HG02759 (cell line): Measurements from ENCODE around the gene LYSMD4.
A peak's percentile ranks its signal among the peaks of the same experiment; 100 is the strongest.

Experiments
- ATAC-seq: cut with Tn5 transposase; IDR thresholded peaks from one replicate; pipeline ENCODE4 v1.9.1; 2021; ENCODE audit warnings: mild to moderate bottlenecking, moderate library complexity; ENCODE audit not compliant: unreplicated experiment

Gene LYSMD4

GRCh38 chr15:99707473-99708270 is 25.6 kb downstream of the LYSMD4 start:
- no peak for ATAC-seq

- ATAC-seq: no peak
Observed at GRCh38 chr15:99706557-99707303, 26.5 kb downstream of the LYSMD4 start.

- ATAC-seq: peak; percentile 76
Observed at GRCh38 chr15:99704444-99704838, 28.8 kb downstream of the LYSMD4 start.

GRCh38 chr15:99703603-99704443 is 29.4 kb downstream of the LYSMD4 start:
- peak; percentile 10 for ATAC-seq

GRCh38 chr15:99702895-99703602 is 30.2 kb downstream of the LYSMD4 start:
- ATAC-seq: no peak

GRCh38 chr15:99696096-99696495 is 37.1 kb downstream of the LYSMD4 start:
- ATAC-seq: no peak

- no peak for ATAC-seq
Observed at GRCh38 chr15:99692825-99693224, 40.4 kb downstream of the LYSMD4 start.

- no peak for ATAC-seq
Observed at GRCh38 chr15:99686290-99686689, 46.9 kb downstream of the LYSMD4 start.

- ATAC-seq: no peak
Observed at GRCh38 chr15:99683000-99683670, 50.1 kb downstream of the LYSMD4 start.

GRCh38 chr15:99682455-99682854 is 50.8 kb downstream of the LYSMD4 start:
- no peak for ATAC-seq

GRCh38 chr15:99681990-99682389 is 51.2 kb downstream of the LYSMD4 start:
- ATAC-seq: no peak

- no peak for ATAC-seq
Observed at GRCh38 chr15:99680276-99680675, 53.0 kb downstream of the LYSMD4 start.

- ATAC-seq: no peak
Observed at GRCh38 chr15:99677540-99678134, 55.6 kb downstream of the LYSMD4 start.
